H1 (cell line): Measurements from ENCODE around the gene UFSP2. TPM values are rescaled to one million over a fixed set of nuclear protein-coding genes. Genes with fewer than 3 reads are reported as not detected.

Experiments used
- BRCA1 ChIP-seq: IDR thresholded peaks from 2 replicates; pipeline ENCODE4 v1.6.1; 2012; ENCODE audit warnings: low read depth, low read length, improper control_type of control experiment
- CBX8 ChIP-seq: fragments of 300-800, 300-1000 bp; sonication (generic); IDR thresholded peaks from 2 replicates; pipeline ENCODE4 v1.7.1; 2016; ENCODE audit warnings: low read depth, low read length, borderline replicate concordance
- CREB1 ChIP-seq: IDR thresholded peaks from 2 replicates; pipeline ENCODE4 v1.6.1; 2012; ENCODE audit warnings: inconsistent platforms
- EGR1 ChIP-seq: IDR thresholded peaks from 2 replicates; pipeline ENCODE4 v1.6.1; 2011; ENCODE audit warnings: low read depth, low read length, borderline replicate concordance
- HDAC2 ChIP-seq, 2 experiments: fragments of 300-600 bp in 1 of 2; sonication (generic) in 1 of 2; IDR thresholded peaks; 2 replicates each; pipeline ENCODE4 v1.6.1; 2011 to 2012; ENCODE audit warnings: low read depth in 2 of 2, low read length in 2 of 2, mild to moderate bottlenecking in 2 of 2, moderate library complexity in 2 of 2, borderline replicate concordance in 1 of 2, inconsistent platforms in 1 of 2
- HDAC6 ChIP-seq: IDR thresholded peaks from one replicate; pipeline ENCODE4 v1.7.1; 2012; ENCODE audit warnings: low read depth, mild to moderate bottlenecking, inconsistent platforms, low read length, moderate library complexity
- JUN ChIP-seq: IDR thresholded peaks from 2 replicates; pipeline ENCODE4 v1.6.1; 2011; ENCODE audit warnings: low read depth, mild to moderate bottlenecking, improper control_type of control experiment, low read length
- JUND ChIP-seq: IDR thresholded peaks from 2 replicates; pipeline ENCODE4 v1.6.1; 2011; ENCODE audit warnings: mild to moderate bottlenecking, improper control_type of control experiment, low read length
- KDM1A ChIP-seq: fragments of 200-600, 300-600 bp; sonication (generic); IDR thresholded peaks from 2 replicates; pipeline ENCODE4 v1.7.1; 2016; ENCODE audit warnings: mild to moderate bottlenecking, low read length, borderline replicate concordance
- KDM4A ChIP-seq: IDR thresholded peaks from one replicate; pipeline ENCODE4 v1.7.1; 2012; ENCODE audit warnings: low read depth, mild to moderate bottlenecking, moderate library complexity, low read length, inconsistent platforms; ENCODE audit not compliant: severe bottlenecking
- POLR2A ChIP-seq, 2 experiments: IDR thresholded peaks; 1 replicate in 1 of 2; 2 replicates in 1 of 2; pipeline ENCODE4 v1.6.1; 2011; ENCODE audit warnings: low read depth in 2 of 2, low read length in 2 of 2, mild to moderate bottlenecking in 2 of 2; ENCODE audit errors: control extremely low read depth in 1 of 2
- POLR2AphosphoS5 ChIP-seq: IDR thresholded peaks from 2 replicates; pipeline ENCODE4 v1.6.1; 2011; ENCODE audit warnings: low read depth, low read length
- RFX5 ChIP-seq: IDR thresholded peaks from 2 replicates; pipeline ENCODE4 v1.6.1; 2011; ENCODE audit warnings: low read depth, low read length, improper control_type of control experiment, borderline replicate concordance
- RNF2 ChIP-seq: fragments of 200-900, 300-1000 bp; sonication (generic); IDR thresholded peaks from 2 replicates; pipeline ENCODE4 v1.7.1; 2016; ENCODE audit warnings: borderline replicate concordance, low read depth, mild to moderate bottlenecking, antibody characterized with exemption, low read length; ENCODE audit not compliant: poor library complexity, severe bottlenecking; ENCODE audit errors: missing control alignments
- RXRA ChIP-seq: IDR thresholded peaks from 2 replicates; pipeline ENCODE4 v1.6.1; 2011; ENCODE audit warnings: low read depth, mild to moderate bottlenecking, low read length, moderate library complexity; ENCODE audit not compliant: insufficient read depth
- TCF12 ChIP-seq: IDR thresholded peaks from 2 replicates; pipeline ENCODE4 v1.6.1; 2011; ENCODE audit warnings: low read depth, mild to moderate bottlenecking, low read length
- polyA plus RNA-seq, 7 experiments: library from polyadenylated mRNA; depleted of rRNA in 3 of 7; stranded (reverse) in 5 of 7; unstranded in 2 of 7; fragments of >200 nt in 5 of 7; fragments of 200-250 nt in 2 of 7; gene quantifications; 1 replicate in 5 of 7; 2 replicates in 1 of 7; 4 replicates in 1 of 7; pipeline versions ENCODE4 v1.2.1 to v1.2.3, GENCODE V29; 2011 to 2013; ENCODE audit warnings: missing spikeins in 2 of 7, mixed read lengths in 2 of 7
- total RNA-seq: library from RNA; stranded (reverse); fragmentation: NEBNext Ultra II Directional; extraction: Animal tissue kit (Norgen Biotek cat#: 25700); gene quantifications from 2 replicates; pipeline ENCODE4 v1.2.1, GENCODE V29; 2021
- TF ChIP-seq, protein P1 (sequence below): IDR thresholded peaks from 2 replicates; pipeline ENCODE4 v1.6.1; 2011; ENCODE audit warnings: low read depth, mild to moderate bottlenecking, low read length; ENCODE audit not compliant: insufficient read depth

UFSP2 gene
- total and polyA plus RNA-seq, 2 of the 8 experiments (the other 6 are each of a cell fraction or from before 2014, with no cell fraction given), result 22.9 to 26.0 TPM

DNA sequence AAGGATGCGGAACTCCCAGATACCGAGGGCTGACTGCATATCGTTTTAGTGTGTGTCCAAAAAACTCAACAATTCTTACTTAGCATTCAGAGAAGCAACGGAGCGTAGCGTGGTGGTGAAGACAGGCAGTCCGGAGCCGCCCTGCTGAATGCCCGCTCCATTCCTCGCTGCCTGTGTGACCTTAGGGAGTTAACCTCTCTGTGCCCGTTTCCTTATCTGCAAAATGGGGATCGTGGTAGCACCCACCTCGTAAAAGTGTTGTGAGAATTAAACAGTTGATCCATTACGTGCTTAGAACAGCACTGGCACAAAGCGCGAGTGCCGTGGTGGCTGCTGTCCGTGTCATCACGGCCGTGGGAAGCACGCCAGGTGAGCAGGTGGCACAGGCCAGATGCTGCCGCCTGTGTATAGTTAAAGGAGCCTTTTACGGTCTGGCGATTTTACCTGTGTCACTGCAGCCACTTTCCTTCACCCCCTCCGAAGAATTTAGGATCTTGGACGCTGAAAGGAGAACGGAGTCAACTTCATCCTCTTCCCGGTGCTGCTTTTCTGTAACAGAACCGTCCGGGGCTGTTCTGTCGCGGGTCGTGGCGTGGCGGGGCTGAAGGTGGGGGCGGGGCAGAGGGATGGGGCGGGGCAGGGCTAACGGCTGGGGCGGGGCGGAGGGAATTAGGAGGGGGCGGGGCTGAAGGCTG lies 44.9 kb upstream of the UFSP2 start (continued):
- TF ChIP-seq RXRA (no peak), KDM4A (no peak), HDAC6 (no peak), EGR1 (no peak), JUND (no peak), JUN (no peak), CREB1 (no peak), POLR2A (IDR thresholded peaks at IDR 0.05; ENCODE audit: control extremely low read depth in 1 of 2, low read depth in 2 of 2, low read length in 2 of 2) (no peak), RNF2 (no peak), CBX8 (no peak), BRCA1 (no peak), RFX5 (no peak), HDAC2 (IDR thresholded peaks at IDR 0.05; ENCODE audit: borderline replicate concordance in 1 of 2, low read depth in 2 of 2, low read length in 2 of 2) (peak in 1 of 2 experiments; percentile 60; a peak in 1 of 4 replicates), KDM1A (peak; percentile 81; the same call in 1 of the 2 replicates), TCF12 (no peak), POLR2AphosphoS5 (no peak)
- TF ChIP-seq, protein P1, sequence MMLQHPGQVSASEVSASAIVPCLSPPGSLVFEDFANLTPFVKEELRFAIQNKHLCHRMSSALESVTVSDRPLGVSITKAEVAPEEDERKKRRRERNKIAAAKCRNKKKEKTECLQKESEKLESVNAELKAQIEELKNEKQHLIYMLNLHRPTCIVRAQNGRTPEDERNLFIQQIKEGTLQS, result no peak
